ENCODE results near the gene RMC1. TPM values are rescaled to one million over a fixed set of nuclear protein-coding genes. Genes with fewer than 3 reads are reported as not detected.
A peak's percentile ranks its signal among the peaks of the same experiment; 100 is the strongest.
"Not testable (repeated sequence)": the region's sequence is repeated elsewhere in the genome, so short reads cannot be mapped to it uniquely, and the experiment has no call there.

The RMC1 gene
- 23.9 TPM for polyA plus RNA-seq (2013, experiment 1 of 2; ENCODE audit: insufficient read length)
- polyA plus RNA-seq (2013, experiment 2 of 2; ENCODE audit: insufficient read length): 23.5 TPM

DNA sequence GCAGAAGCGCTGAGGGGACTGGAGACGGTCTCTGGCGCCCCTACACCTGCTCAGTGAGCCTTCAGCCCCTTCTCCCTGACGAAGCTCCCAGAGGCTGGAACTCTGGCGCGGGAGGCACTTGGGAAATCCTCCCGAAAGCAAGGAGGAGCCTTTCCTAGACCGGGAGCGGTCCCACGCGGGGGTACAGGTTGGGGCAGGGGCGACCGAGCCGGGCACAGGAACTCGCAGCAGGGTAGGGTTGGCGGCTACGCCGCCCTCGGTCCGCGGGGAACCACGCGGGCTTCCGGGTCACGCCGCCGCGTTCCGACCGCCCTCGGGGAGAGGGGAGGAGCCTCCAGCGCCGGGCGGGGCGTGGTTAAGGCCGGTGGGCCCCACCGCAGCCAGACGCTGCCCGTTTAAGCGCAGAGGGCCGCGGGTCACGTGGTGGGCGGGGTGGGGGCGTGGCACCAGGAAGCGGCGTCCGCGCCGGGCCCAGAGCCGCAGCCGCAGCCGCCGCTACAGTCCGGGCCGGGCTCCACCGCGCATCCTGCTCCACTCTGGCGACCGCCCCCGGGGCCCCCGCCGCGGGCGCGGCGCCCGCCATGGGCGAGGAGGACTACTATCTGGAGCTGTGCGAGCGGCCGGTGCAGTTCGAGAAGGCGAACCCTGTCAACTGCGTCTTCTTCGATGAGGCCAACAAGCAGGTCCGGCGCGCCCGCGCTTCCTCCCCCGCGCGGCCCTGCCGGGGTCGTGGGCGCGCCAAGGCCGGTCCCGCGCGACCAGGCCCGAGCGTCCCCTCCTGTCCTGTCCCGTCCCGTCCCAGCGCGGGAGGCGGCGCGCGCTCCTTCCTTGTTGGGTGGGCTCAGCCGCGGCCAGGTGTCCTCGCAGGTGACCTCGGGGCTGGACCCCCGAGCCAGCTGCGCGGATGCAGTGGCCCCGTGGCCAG is at the start of gene RMC1:
Gene RMC1, plus strand, starts transcription at position 474 of the 925 bp plus-strand sequence. Its CDS starts 108 bp downstream, at position 582.
- DNase-seq: peak; percentile 94

DNA sequence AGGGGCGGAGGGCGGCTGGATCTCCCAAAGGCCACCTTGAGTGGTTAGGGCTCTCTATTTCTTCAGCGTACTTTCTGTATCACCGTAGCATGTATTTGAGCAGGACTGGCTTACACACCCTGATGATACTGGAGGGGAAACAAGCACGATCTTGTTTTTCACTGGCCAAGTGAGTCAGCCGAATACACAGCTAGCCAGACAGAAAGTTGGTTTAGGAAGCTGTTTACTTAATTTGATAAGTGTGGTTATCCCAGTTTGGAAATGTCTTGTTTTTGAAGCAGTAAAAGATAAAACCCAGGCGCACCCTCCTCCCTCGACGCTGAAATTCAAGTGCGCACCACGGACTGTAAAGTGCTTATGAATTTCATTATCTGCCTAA is 49.6 kb upstream of the RMC1 start:
- DNase-seq: peak; percentile 11

DNA sequence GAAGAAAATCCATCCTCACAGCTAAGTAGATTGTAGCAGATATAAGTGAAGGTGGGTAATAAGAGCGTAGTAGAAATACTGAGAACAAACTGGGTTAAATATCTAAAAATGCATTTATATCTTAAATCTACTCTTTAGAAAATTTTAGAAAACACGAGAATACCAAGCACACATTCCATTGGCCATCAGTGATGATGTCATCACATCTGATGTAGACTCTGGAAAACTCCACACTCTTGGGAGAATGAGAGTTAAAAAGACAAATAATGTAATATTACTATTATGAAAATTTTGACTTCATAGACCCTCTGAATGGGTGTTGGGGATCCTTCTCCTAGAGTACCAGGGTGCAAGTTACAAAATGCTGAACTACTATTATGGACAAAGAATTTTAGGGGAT is 46.5 kb upstream of the RMC1 start:
- DNase-seq: no peak

DNA sequence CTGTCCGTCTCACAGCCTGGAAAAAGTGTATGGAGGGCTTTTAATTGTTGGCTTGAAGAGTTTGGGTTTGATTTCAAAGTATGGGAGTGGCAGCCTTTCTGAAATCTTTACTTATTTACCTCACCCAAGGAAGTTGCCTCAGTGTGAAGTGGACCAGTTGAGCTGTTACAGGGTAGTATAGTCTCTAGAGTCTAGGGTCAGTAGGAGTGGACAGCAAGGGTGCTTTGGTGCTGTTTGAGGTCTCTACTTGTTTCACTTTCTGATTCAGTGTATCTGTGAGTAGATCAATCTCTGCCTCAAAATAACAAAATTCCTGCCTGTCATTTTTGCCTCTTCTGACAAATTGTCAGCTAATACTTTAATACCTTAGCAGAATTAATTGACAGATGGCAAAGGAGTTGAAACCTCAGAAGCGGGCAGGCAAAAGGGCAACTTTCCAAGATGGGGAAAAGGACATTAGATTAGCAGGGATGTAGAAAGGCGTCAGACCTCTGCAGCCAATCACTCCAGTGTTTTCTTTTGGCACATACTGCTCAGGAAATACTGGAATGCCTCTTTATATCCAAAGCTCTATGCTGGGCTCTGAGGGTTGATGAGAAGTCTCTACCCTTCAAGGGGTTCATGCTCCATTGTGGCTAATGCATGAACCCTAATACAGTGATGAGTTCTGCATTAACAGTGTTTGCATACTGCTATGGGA is 44.3 kb upstream of the RMC1 start:
- no peak for DNase-seq

DNA sequence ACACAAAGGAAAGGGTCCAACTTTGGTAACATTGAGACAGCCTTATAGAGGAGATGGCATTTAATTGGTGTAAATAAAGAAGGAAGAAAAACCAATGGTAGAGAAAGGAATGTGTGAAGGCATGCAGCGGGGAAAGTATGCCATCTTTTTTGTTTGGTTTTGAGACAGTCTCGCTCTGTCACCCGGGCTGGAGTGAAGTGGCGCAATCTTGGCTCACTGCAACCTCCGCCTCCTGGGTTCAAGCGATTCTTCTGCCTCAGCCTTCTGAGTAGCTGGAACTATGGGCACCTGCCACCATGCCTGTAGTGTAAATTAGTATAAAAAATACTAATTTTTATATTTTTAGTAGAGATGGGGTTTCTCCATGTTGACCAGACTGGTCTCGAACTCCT is 43.8 kb upstream of the RMC1 start:
- peak; percentile 6 for DNase-seq

DNA sequence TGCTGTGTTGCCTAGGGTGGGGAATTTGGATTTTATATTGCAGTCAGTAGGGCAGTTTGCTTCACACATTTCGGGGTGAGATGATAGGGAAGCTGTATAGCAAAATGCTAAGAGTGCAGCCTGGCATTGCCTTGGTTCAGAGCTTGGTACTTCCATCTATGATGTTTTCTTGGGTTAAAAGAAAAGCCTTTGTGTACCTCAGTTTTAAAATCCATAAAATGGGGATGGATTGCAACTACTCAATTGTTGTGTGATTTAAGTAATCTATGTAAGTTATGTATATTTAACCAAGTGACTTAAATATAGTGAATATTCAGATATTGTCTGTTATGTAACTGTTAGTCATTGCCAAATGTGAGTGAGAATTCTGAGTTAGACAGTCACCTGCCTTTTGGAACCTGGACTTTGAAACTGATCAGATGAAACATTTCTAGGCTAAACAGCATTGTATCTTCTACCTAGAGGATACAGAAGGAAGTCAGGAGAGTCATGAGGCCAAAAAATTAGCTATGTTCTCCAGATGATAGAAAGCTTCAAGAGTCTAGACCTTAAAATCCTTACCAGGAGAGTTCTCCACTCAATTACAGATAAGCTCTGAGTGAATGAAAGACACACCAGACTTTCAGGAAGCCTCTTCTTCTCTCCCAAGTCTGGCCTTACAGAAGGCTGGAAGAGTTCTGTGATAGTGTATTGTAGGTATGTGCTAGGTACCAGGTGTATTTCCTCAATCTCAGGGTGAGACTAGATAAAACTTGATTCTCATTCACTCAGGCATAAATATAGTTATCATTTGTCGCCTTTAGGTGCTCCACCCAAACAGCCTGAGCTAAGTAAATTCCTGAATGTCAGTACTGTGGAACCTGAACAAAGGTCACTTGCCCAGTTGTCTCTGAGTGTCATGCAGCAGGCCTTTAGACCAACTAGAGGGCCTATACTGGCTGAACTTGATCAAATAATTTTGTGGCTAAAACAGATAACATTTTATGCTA is 42.7 kb upstream of the RMC1 start:
- DNase-seq: no peak

DNA sequence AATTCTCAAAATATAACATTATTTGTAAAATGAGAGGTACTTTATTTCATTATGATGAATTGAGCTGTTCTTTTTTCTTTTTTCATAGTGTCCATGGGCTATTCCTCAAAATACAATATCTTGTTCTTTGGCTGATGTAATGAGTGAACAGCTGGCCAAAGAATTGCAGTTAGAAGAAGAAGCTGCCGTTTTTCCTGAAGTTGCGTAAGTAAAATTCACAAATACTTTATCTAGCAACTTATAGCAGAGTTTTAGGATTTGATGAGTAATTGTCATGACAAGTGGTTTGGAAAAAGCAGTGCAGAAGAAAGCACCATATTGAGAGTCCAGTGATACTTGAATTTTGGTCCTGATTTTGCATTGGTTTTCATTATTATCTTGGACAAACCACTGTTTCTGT is 40.4 kb upstream of the RMC1 start:
- DNase-seq: no peak

DNA sequence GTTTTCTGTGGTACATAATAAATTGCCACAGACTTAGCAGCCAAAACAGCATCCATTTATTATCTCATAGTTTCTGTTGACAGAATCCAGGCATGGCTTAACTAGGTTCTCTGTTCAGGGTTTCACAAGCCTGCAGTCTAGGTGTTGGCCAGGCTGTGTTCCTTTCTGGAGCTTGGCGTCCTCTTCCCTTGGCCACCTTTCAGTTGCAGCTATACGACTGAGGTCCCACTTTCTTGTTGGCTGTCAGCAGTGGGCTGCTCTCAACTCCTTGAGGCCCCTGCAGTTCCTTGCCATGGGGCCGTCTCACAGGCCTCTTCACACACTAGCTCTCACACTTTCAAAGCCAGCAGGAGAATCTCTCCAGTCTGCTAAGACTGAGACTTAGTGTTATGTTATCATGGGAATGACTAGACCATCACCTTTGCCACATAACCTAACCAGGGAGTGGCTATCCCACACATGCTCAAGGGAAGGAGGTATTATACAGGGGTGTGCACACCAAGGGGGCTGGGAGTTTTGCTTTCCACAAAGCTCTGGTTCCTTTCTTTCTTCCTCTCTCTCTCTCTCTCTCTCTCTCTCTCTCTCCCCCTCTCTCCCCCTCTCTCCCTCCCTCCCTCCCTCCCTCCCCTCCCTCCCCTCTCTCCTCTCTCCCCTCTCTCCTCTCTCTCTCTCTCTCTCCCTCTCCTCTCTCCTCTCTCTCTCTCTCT is 34.4 kb upstream of the RMC1 start:
- DNase-seq: no peak

DNA sequence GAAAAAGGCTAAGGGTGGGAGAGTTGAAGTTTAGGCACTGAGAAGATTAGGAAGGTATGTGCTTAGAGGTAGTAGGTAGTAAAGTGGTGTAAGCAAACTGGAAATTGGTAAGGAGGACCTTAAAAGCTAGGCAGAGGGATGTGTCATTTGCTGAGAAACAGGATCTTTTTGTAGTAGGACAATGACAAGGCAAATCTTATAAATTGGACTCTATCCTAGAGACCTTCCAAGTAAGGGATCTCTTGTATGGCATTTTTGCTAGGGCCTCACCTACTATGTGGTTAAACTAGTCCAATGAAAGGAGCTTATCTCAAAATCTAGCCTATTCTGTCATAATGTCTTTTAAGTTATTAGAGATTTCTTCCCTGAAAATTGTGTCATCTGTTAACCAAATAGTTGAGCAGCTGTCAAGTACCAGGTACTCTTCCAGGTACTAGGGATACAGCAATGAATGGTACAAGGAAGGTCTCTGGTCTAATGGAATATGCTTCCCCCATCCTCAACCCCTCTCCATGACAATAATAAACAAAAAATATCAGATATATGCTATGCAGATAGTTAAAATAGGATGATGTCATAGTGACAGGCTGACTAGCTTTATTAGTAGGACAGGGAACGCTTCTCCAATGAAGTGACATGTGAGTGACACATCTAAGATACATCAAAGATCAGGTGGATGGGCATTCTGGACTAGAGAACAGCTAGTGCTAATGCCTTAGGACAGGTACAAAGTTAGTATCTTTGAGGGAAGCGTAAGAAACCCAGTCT is 32.5 kb upstream of the RMC1 start:
- DNase-seq: no peak

DNA sequence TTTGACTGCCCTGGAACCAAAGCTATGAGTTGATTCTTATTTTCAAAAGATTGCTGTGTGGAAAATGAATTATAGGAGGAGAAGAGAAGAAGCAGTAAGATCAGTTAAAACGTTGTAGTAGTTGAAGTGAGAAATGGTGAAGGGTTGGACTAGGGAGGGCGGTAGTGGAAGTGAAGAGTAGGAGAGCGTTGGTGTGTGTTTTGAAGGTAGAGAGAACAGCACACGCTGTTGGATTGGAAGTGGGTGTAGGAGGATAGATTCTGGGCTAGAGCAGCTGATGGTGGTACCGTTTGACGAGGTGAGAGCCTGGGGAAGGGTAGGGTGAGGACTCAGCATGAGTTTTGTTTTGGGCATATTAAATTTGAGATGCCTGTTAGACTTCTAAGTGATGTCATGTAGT is 31.8 kb upstream of the RMC1 start:
- DNase-seq: no peak

DNA sequence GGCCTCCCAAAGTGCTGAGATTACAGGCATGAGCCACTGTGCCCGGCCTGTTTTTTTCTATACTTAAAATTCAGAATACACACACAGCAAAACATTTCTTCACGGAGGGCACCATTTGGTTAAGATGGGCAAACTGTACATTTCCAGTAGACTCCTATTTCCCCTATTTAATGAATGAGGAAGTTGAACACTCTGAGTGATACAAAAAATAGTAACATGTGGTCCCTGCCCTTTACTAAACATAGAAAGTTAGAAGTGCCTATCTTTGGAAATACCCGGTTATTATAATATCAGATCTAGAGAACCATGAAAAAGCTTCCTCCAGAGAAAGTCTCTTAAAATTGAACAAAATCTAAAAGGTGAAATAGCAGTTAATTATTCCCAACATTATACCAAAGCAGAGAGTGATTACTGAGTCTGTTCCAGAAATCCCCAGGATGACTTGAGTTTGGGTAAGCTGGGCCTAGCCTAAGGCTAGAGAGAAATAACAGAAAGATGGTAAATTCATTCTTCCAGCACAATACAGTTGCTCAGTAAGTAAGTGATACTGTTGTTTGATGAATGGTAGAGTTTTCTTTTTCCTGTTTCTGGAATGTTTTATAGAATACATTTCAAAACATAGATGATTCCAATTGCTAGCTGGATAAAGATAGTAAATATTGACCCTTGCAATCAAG is 23.3 kb upstream of the RMC1 start:
- DNase-seq: no peak

DNA sequence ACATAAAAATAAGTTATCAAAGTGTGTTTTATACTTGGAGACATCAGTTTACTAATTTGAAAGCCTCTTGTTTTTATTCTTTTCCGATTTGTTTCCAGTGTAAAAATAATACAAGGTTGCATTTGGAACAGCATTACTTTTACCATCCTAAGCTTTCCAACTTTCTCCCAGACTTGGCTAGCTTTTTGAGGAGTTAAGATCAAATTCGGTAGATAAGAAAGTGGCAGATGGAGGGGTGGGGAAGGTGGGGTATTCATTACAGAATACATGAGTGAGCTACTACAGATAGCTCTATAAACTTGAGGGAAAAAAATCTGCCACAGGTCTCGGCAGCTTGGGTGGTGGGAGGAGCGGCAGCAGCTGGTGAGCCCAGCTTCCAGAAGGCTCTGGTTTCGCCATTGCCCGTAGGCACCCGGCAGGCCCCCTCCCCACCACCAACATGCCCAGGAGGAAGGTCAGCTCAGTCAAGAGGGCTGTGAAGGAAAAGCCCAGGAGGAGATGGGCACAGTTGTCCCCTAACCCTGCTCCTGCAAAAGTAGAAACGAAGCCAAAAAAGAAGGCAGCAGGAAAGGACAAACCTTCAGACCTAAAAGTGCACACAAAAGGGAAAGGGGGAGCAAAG is 18.6 kb upstream of the RMC1 start:
- DNase-seq: no peak

DNA sequence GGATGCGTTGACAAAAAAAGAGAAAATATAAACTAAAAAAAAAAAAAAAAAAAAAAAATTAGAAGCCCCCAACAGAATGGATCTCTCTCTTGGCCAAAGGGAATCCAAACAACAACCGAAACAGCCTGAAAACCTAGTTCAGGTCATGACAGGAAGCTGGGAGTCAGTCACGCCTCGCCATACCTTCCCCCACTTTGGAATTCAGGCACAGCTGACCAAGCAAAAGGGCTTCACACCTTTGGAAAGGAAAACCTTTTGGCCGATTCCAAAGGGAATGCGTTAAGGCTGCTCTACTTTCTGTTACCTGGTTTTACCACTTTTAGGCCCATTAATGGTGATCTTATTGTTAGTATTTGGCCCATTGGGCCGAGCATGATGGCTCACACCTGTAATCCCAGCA is 17.9 kb upstream of the RMC1 start:
- DNase-seq: no peak

DNA sequence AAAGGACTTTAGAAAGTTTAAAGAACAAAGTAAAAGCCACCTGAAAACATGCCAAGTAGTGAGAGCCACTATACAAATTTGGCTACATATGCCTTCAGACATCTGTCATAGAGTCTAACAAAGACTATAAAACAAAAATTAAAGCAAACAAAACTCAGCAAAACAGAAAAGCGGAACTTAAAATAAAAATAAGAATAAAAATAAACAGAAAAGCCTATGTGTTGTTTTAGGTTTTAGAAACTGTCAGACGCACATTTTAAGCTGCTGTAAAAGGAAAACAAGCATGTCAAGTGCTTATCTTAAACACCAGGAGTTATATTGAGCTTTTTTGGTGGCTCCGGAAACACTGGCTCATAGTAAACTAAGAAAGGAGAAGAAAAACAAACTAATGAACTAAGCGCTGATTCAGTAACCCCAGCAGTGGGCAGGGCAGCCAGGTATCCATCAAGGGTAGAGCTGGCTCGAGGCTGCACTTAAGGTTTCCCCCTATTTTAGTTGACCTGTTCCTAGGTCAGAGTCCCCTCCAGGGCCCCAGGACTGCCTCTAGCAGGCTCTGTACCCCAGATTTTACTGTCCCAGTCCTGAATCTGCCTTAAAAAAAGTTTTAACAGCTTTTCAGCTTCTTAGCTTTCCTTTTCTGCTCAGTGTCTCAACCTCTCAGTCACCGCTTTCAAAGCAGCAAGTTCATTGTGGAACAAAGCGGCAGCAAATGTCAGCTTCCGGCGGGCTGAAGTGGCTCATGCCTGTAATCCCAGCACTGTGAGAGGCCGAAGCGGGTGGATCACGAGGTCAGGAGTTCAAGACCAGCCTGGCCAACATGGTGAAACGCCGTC is 15.4 kb upstream of the RMC1 start:
- DNase-seq: no peak

DNA sequence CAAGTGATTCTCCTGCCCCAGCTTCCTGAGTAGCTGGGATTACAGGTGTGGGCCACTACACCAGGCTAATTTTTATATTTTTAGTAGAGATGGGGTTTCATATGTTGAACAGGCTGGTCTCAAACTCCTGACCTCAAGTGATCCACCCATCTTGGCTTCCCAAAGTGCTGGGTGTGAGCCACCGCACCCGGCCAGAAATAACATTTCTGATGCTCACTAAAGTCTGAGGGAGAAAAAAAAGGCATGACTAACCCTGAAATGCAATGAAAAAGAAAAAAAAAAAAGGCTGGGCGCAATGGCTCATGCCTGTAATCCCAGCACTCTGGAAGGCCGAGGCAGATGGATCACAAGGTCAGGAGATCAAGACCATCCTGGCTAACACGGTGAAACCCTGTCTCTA is 13.7 kb upstream of the RMC1 start:
- not testable (repeated sequence) for DNase-seq

DNA sequence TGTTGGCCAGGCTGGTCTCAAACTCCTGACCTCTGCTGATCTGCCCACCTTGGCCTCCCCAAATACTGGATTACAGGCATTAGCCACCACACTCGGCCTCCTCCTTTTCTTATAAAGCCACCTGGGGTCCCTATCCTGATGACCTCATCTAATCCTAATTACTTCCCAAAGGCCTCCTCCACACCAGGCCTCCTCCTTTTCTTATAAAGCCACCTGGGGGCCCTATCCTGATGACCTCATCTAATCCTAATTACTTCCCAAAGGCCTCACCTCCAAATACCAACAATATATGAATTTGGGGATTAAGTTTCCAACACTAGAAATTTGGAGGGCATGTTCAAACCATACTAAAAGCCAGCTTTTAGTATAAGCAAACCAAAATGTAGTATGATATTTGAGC is 9.7 kb upstream of the RMC1 start:
- DNase-seq: no peak

DNA sequence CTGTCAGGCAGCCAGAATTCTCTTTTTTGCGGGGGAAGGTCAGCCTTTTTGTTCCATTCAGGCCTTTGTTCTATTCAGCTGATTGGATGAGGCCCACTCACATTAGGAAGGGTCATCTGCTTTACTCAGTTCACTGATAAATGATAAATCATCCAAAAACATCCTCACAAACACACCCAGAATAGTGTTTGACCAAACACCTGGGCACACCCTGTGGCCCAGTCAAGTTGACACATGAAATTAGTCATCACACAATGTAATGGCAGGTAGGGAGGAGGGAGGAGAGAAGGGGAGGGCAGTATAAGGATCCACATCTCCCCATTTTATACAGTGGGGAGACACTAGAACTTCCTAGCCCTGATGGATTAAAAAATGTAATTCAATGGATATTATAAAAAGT is 8.3 kb upstream of the RMC1 start:
- DNase-seq: no peak

DNA sequence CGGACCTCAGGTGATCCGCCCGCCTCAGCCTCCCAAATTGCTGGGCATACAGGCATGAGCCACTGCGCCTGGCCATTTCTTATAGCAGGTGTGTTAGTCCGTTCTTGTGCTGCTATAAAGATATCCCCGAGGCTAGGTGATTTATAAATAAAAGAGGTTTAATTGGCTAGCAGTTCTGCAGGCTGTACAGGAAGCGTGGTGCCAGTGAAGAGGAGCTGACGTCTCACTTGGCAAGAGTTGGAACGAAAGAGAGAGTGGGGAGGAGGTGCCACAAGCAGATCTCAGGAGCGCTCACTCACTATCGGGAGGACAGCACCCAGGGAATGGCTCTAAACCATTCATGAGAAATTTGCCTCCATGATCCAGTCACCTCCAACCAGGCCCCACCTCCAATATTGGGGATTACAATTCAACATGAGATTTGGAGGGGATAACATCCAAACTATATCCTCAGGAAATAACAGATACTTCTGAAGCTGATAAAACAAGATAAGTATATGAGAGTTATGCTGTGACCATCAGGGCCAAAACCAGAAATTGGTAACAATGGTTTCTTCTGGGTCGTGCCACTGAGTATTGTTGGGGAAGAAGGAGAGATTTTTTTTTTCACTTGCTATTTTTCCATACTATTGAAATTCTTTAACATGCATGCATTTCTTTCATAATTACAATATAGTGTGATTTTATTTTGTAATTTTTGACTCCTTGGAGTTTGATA is 7.4 kb upstream of the RMC1 start:
- DNase-seq: no peak

Measured in fibroblast of skin of scalp (primary cell).